Uterus (tissue), 4 donors: Measurements from ENCODE around the gene XRCC4. TPM values are rescaled to one million over a fixed set of nuclear protein-coding genes. Genes with fewer than 3 reads are reported as not detected.

Experiments used
- DNase-seq, 2 donors: peaks; one replicate each; pipeline ENCODE4 v3.0.0-alpha.2; 2019 to 2020
- H3K27ac ChIP-seq, 2 donors: fragments of 200-600 bp; sonication (generic); 1 replicate in 1 of 2; 2 replicates in 1 of 2; pipeline ENCODE4 v1.5.1; 2016 to 2018
- H3K27me3 ChIP-seq, 2 donors: fragments of 200-600 bp; sonication (generic); one replicate each; pipeline ENCODE4 v1.5.1; 2018 to 2019; ENCODE audit warnings: control low read depth in 1 of 2
- H3K36me3 ChIP-seq, 2 donors: fragments of 200-600 bp; sonication (generic); one replicate each; pipeline ENCODE4 v1.5.1; 2019; ENCODE audit warnings: control low read depth in 1 of 2
- H3K4me1 ChIP-seq, 2 donors: fragments of 200-600 bp; sonication (generic); one replicate each; pipeline ENCODE4 v1.5.1; 2018 to 2019; ENCODE audit warnings: control low read depth in 1 of 2
- H3K4me3 ChIP-seq, 2 donors: fragments of 200-600 bp; sonication (generic); 1 replicate in 1 of 2; 2 replicates in 1 of 2; pipeline ENCODE4 v1.5.1; 2018 to 2019; ENCODE audit warnings: mild to moderate bottlenecking in 1 of 2
- H3K9me3 ChIP-seq, 2 donors: fragments of 200-600 bp; sonication (generic); one replicate each; pipeline ENCODE4 v1.5.1; 2019; ENCODE audit warnings: control low read depth in 1 of 2
- POLR2A ChIP-seq, 2 donors: fragments of 450-650 bp; IDR thresholded peaks; one replicate each; pipeline ENCODE4 v1.6.1; 2016; ENCODE audit warnings: antibody characterized with exemption in 2 of 2, mild to moderate bottlenecking in 1 of 2, moderate library complexity in 1 of 2
- intact Hi-C: fragments of 100-400 bp; cut with DNase I; formaldehyde crosslinking; loops from one replicate; pipeline ENCODE4 v1.15.1; 2023; ENCODE audit warnings: low total_unique reads
- total RNA-seq, 4 donors: library from RNA; depleted of rRNA in 3 of 4; stranded (reverse); fragments of >200 nt in 3 of 4; gene quantifications; one replicate each; pipeline versions ENCODE4 v1.1.0 to v1.2.4, GENCODE V29; 2014 to 2023
- TF ChIP-seq, protein P1 (sequence below), 4 experiments: fragments of 200-600 bp in 2 of 4; fragments of 450-650 bp in 2 of 4; sonication (generic) in 2 of 4; IDR thresholded peaks; one replicate each; pipeline ENCODE4 v1.5.1; 2016 to 2019; ENCODE audit warnings: antibody characterized with exemption in 4 of 4, mild to moderate bottlenecking in 2 of 4, moderate library complexity in 1 of 4
- donor health status: DM: yes; HTN: yes; CAD: no.

Gene XRCC4
- total RNA-seq, 4 donors from 2014 or later: 1.3 to 12.2 (median 5.5) TPM; not detected in 1

GRCh38 chr5:83085106-83085505 lies 7.8 kb downstream of the XRCC4 start:
- Histone ChIP-seq H3K4me3 (no peak overlapping the region), H3K36me3 (no peaks in the 10 kb centered on the region), H3K9me3 (no peaks in the 10 kb centered on the region), H3K27me3 (no peaks in the 10 kb centered on the region), H3K4me1 (no peaks in the 10 kb centered on the region), H3K27ac (no peak overlapping the region)
- DNase-seq: no peak
- intact Hi-C loops: no loop called here
- TF ChIP-seq, protein P1, sequence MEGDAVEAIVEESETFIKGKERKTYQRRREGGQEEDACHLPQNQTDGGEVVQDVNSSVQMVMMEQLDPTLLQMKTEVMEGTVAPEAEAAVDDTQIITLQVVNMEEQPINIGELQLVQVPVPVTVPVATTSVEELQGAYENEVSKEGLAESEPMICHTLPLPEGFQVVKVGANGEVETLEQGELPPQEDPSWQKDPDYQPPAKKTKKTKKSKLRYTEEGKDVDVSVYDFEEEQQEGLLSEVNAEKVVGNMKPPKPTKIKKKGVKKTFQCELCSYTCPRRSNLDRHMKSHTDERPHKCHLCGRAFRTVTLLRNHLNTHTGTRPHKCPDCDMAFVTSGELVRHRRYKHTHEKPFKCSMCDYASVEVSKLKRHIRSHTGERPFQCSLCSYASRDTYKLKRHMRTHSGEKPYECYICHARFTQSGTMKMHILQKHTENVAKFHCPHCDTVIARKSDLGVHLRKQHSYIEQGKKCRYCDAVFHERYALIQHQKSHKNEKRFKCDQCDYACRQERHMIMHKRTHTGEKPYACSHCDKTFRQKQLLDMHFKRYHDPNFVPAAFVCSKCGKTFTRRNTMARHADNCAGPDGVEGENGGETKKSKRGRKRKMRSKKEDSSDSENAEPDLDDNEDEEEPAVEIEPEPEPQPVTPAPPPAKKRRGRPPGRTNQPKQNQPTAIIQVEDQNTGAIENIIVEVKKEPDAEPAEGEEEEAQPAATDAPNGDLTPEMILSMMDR (IDR thresholded peaks at IDR 0.05): no peak
- TF ChIP-seq POLR2A (IDR thresholded peaks at IDR 0.05): no peak

GRCh38 chr5:83090169-83090568 lies 12.8 kb downstream of the XRCC4 start:
- no peaks in the 10 kb centered on the region for H3K4me1 ChIP-seq

GRCh38 chr5:83092619-83093018 lies 15.3 kb downstream of the XRCC4 start:
- Histone ChIP-seq H3K36me3 (no peaks in the 10 kb centered on the region), H3K27me3 (no peaks in the 10 kb centered on the region), H3K9me3 (peaks cover 0 to 8% of the 10 kb centered on the region in 2 donors), H3K4me3 (no peak overlapping the region), H3K27ac (no peak overlapping the region), H3K4me1 (no peaks in the 10 kb centered on the region)
- intact Hi-C loops: no loop called here
- no peak for DNase-seq
- TF ChIP-seq POLR2A (IDR thresholded peaks at IDR 0.05): no peak
- TF ChIP-seq, protein P1 (IDR thresholded peaks at IDR 0.05): no peak

More at GRCh38 chr5:83090169-83090568, 12.8 kb downstream of the XRCC4 start:
- H3K27me3 ChIP-seq: no peaks in the 10 kb centered on the region
- intact Hi-C loops: no loop called here
- no peak for DNase-seq
- peaks cover 0 to 8% of the 10 kb centered on the region in 2 donors for H3K9me3 ChIP-seq
- TF ChIP-seq POLR2A (IDR thresholded peaks at IDR 0.05): no peak
- TF ChIP-seq, protein P1 (IDR thresholded peaks at IDR 0.05): no peak
- H3K36me3 ChIP-seq: no peaks in the 10 kb centered on the region
- no peak overlapping the region for H3K4me3 ChIP-seq
- H3K27ac ChIP-seq: no peak overlapping the region

DNA sequence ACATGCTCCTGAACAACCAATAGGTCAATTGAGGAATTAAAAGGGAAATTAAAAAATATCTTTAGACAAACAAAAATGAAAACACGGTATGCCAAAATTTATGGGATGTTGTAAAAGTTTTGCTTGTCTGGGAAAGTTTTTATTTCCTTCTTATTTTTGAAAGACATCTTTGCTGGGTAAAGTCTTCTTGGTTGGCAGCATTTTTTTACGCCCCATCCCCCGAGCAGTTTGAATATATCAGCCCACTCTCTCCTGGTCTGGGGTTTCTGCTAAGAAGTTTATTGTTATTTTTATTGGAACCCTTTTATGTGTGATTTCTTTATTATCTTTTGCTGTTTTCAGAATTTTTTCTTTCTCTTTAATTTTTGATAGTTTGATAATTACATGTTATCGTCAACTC lies 16.3 kb downstream of the XRCC4 start:
- Histone ChIP-seq H3K4me3 (no peak overlapping the region), H3K27me3 (no peaks in the 10 kb centered on the region), H3K4me1 (no peaks in the 10 kb centered on the region), H3K36me3 (no peaks in the 10 kb centered on the region), H3K27ac (no peak overlapping the region), H3K9me3 (peaks cover 0 to 8% of the 10 kb centered on the region in 2 donors)
- DNase-seq: no peak
- no peak for TF ChIP-seq POLR2A (IDR thresholded peaks at IDR 0.05)
- TF ChIP-seq, protein P1 (IDR thresholded peaks at IDR 0.05): no peak
- intact Hi-C loops: no loop called here

DNA sequence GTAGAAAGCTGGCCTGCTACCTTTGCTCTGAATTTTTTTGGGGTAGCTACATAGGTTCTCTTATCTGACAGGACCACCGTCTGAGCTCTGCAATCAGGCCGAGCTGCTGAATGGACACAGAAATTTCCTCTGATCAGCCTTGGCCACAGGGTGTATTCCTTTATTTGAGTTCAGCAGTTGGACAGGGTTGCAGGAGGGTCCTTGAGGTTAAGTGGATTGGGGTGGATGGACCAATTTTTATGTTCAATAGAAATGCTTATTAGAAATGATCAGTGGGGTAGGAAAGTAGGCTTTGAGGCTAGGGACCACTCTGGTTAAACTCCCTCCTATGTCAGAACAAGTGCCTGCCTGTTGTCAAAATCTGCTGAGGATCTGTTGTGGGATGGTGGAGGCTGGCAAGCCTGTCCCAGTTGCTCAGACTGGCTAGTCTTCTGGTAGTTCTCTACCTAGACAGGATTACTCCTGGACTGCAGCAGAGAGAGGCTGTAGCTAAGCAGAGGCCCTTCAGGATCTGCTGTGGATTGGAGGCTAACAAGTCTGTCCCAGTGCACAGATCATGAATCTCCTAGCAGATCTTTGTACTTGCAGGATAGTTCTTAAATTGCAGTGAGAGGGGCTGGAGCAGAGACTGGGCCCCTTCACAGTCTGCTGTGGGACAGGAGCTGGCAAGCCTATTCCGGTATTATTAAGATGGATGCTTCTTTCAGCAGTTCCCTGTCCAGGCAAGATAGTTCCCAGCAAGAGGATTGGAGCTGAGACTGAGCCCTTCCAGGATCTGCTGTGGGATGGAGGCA lies 18.0 kb downstream of the XRCC4 start:
- H3K4me1 ChIP-seq: no peaks in the 10 kb centered on the region
- peaks cover 0 to 8% of the 10 kb centered on the region in 2 donors for H3K9me3 ChIP-seq
- H3K27me3 ChIP-seq: no peaks in the 10 kb centered on the region
- intact Hi-C loops: no loop called here
- H3K4me3 ChIP-seq: no peak overlapping the region
- no peak for TF ChIP-seq POLR2A (IDR thresholded peaks at IDR 0.05)
- H3K27ac ChIP-seq: no peak overlapping the region
- DNase-seq: no peak
- no peaks in the 10 kb centered on the region for H3K36me3 ChIP-seq
